Measurements from ENCODE around the gene MYORG.

MYORG gene

DNA sequence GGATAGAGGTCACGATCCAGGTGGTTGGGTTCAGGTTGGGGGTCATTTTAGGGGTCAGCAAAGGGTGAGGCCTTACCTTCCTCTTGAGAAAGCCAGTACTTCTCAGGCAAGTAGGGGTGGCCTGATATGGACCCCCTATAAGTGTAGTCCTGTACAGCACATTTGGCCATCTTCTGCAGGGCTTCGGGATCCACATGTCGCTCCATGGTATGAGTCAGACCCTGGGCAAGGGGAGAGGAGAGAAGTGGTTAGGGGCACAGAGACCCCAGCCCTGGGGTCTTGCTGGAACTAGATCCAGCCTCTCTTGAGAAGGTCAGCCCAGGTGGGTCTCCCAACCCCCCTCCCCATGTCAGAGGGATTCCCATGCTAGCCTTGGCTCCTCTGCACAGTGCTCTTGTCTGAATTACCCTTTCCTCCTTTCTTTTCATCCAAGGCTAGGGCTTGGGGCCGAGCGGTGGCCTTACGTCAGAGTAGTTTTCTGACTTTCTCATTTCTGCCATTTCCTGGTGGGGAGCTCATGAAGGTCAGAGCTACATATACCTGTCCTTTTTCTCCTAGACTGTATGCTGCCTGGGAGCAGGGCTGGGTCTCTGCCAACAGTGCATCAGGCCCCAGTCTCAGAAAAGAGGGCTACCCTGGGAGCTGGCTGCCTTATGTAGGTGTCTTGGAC lies 9.0 kb upstream of the MYORG start:
- Histone ChIP-seq H3K9me3 (ENCODE audit: control insufficient read depth in 5 of 5, low read length in 5 of 5) (no peaks in the 10 kb centered on the region), H3K9ac (ENCODE audit: low read length in 5 of 5) (no peak overlapping the region), H3K27me3 (ENCODE audit: control insufficient read depth in 5 of 5, insufficient read depth in 4 of 5, low read length in 5 of 5) (no peaks in the 10 kb centered on the region), H3K27ac (ENCODE audit: low read depth, low read length) (no peak overlapping the region), H3K36me3 (ENCODE audit: control insufficient read depth in 5 of 5, insufficient read depth in 5 of 5, low read length in 5 of 5) (no peaks in the 10 kb centered on the region), H3K4me3 (ENCODE audit: low read depth in 1 of 5, low read length in 5 of 5) (no peak overlapping the region), H3K4me1 (ENCODE audit: control insufficient read depth in 5 of 5, insufficient read depth in 5 of 5, low read length in 5 of 5) (peaks cover 0 to 32% (median 25%) of the 10 kb centered on the region in 5 donors)

- H3K4me3 ChIP-seq (ENCODE audit: low read depth in 1 of 5, low read length in 5 of 5) = peak overlapping the region in 1 of 5 donors; percentile 29
- peak overlapping the region; percentile 66 for H3K27ac ChIP-seq (ENCODE audit: low read depth, low read length)
- H3K27me3 ChIP-seq (ENCODE audit: control insufficient read depth in 5 of 5, insufficient read depth in 4 of 5, low read length in 5 of 5) = no peaks in the 10 kb centered on the region
- peaks cover 2 to 43% (median 36%) of the 10 kb centered on the region in 5 donors for H3K4me1 ChIP-seq (ENCODE audit: control insufficient read depth in 5 of 5, insufficient read depth in 5 of 5, low read length in 5 of 5)
- no peak overlapping the region for H3K9ac ChIP-seq (ENCODE audit: low read length in 5 of 5)
- H3K36me3 ChIP-seq (ENCODE audit: control insufficient read depth in 5 of 5, insufficient read depth in 5 of 5, low read length in 5 of 5) = no peaks in the 10 kb centered on the region
- H3K9me3 ChIP-seq (ENCODE audit: control insufficient read depth in 5 of 5, low read length in 5 of 5) = no peaks in the 10 kb centered on the region
Observed at GRCh38 chr9:34384368-34385165, 7.9 kb upstream of the MYORG start.

DNA sequence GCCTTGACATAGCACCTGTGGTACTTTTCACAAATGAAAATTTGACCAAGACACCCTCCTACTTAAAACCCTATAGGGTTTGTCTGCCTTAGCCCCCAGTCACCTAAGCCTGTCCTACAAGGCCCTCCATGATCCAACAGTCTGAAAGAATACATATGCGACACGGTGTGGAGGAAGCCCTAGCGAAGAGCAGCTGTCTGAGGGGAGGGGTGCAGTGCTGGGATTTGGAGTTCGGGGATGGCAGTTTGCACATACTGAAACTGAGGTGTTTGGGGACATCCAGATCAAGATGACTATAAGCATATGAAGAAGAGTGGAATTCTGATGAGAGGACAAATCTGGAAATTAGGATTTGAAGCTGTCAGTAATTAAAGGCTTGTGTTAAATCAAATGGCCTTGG lies 7.2 kb upstream of the MYORG start:
- H3K4me3 ChIP-seq (ENCODE audit: low read depth in 1 of 5, low read length in 5 of 5) = peak overlapping the region in 1 of 5 donors; percentile 29
- H3K9me3 ChIP-seq (ENCODE audit: control insufficient read depth in 5 of 5, low read length in 5 of 5) = no peaks in the 10 kb centered on the region
- H3K4me1 ChIP-seq (ENCODE audit: control insufficient read depth in 5 of 5, insufficient read depth in 5 of 5, low read length in 5 of 5) = peaks cover 2 to 45% (median 40%) of the 10 kb centered on the region in 5 donors
- H3K27me3 ChIP-seq (ENCODE audit: control insufficient read depth in 5 of 5, insufficient read depth in 4 of 5, low read length in 5 of 5) = no peaks in the 10 kb centered on the region
- peak overlapping the region in 1 of 5 donors; percentile 15 for H3K9ac ChIP-seq (ENCODE audit: low read length in 5 of 5)
- H3K36me3 ChIP-seq (ENCODE audit: control insufficient read depth in 5 of 5, insufficient read depth in 5 of 5, low read length in 5 of 5) = no peaks in the 10 kb centered on the region
- peak overlapping the region; percentile 66 for H3K27ac ChIP-seq (ENCODE audit: low read depth, low read length)

- H3K9me3 ChIP-seq (ENCODE audit: control insufficient read depth in 5 of 5, low read length in 5 of 5) = no peaks in the 10 kb centered on the region
- H3K4me1 ChIP-seq (ENCODE audit: control insufficient read depth in 5 of 5, insufficient read depth in 5 of 5, low read length in 5 of 5) = peaks cover 2 to 45% (median 40%) of the 10 kb centered on the region in 5 donors
- H3K4me3 ChIP-seq (ENCODE audit: low read depth in 1 of 5, low read length in 5 of 5) = no peak overlapping the region
- no peaks in the 10 kb centered on the region for H3K36me3 ChIP-seq (ENCODE audit: control insufficient read depth in 5 of 5, insufficient read depth in 5 of 5, low read length in 5 of 5)
- H3K27ac ChIP-seq (ENCODE audit: low read depth, low read length) = peak overlapping the region; percentile 30
- H3K9ac ChIP-seq (ENCODE audit: low read length in 5 of 5) = no peak overlapping the region
- no peaks in the 10 kb centered on the region for H3K27me3 ChIP-seq (ENCODE audit: control insufficient read depth in 5 of 5, insufficient read depth in 4 of 5, low read length in 5 of 5)
Observed at GRCh38 chr9:34382879-34383278, 6.2 kb upstream of the MYORG start.

DNA sequence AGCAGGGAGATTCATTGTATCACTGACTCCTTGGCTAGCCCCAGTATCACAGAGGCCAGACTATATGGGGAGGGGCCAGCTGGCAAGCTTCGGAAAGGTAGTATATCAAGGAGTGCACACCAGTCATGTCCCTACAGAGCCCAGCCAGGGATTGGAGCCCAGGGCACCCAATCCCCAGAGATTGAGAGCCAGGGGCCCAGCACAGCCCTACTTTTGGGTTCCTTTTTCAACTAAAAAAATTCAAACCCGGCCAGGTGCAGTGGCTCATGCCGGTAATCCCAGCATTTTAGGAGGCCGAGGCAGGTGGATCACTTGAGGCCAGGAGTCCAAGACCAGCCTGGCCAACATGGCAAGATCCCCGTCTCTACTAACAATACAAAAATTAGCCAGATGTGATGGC lies 5.4 kb upstream of the MYORG start:
- Histone ChIP-seq H3K4me1 (ENCODE audit: control insufficient read depth in 5 of 5, insufficient read depth in 5 of 5, low read length in 5 of 5) (peaks cover 2 to 50% (median 45%) of the 10 kb centered on the region in 5 donors), H3K4me3 (ENCODE audit: low read depth in 1 of 5, low read length in 5 of 5) (no peak overlapping the region), H3K9me3 (ENCODE audit: control insufficient read depth in 5 of 5, low read length in 5 of 5) (no peaks in the 10 kb centered on the region), H3K36me3 (ENCODE audit: control insufficient read depth in 5 of 5, insufficient read depth in 5 of 5, low read length in 5 of 5) (no peaks in the 10 kb centered on the region), H3K27me3 (ENCODE audit: control insufficient read depth in 5 of 5, insufficient read depth in 4 of 5, low read length in 5 of 5) (no peaks in the 10 kb centered on the region), H3K9ac (ENCODE audit: low read length in 5 of 5) (no peak overlapping the region), H3K27ac (ENCODE audit: low read depth, low read length) (no peak overlapping the region)

DNA sequence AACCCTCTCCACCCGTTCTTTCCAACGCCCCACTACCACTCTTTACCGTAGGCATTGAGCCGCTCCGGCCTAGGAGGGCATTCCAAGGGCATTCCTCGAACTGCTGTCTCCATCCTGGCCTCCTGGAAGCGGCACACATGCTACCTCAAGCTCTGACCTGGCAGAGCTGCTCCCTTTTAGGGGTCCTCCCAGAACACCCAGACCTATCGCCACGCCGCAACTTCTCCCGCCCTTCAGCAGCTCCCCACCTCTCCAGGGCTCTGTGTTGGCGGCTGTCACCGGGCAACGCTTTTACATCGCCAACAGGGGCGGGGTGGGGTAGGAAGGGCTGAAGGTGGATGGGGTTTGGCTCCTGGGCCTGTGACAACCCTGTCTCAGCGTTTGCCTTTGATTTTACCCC lies 4.6 kb upstream of the MYORG start:
- Histone ChIP-seq H3K36me3 (ENCODE audit: control insufficient read depth in 5 of 5, insufficient read depth in 5 of 5, low read length in 5 of 5) (no peaks in the 10 kb centered on the region), H3K27me3 (ENCODE audit: control insufficient read depth in 5 of 5, insufficient read depth in 4 of 5, low read length in 5 of 5) (no peaks in the 10 kb centered on the region), H3K4me1 (ENCODE audit: control insufficient read depth in 5 of 5, insufficient read depth in 5 of 5, low read length in 5 of 5) (peaks cover 2 to 55% (median 51%) of the 10 kb centered on the region in 5 donors), H3K9ac (ENCODE audit: low read length in 5 of 5) (peak overlapping the region; percentile 61 to 82 (median 63)), H3K27ac (ENCODE audit: low read depth, low read length) (no peak overlapping the region), H3K4me3 (ENCODE audit: low read depth in 1 of 5, low read length in 5 of 5) (peak overlapping the region; percentile 68 to 76 (median 73)), H3K9me3 (ENCODE audit: control insufficient read depth in 5 of 5, low read length in 5 of 5) (no peaks in the 10 kb centered on the region)

DNA sequence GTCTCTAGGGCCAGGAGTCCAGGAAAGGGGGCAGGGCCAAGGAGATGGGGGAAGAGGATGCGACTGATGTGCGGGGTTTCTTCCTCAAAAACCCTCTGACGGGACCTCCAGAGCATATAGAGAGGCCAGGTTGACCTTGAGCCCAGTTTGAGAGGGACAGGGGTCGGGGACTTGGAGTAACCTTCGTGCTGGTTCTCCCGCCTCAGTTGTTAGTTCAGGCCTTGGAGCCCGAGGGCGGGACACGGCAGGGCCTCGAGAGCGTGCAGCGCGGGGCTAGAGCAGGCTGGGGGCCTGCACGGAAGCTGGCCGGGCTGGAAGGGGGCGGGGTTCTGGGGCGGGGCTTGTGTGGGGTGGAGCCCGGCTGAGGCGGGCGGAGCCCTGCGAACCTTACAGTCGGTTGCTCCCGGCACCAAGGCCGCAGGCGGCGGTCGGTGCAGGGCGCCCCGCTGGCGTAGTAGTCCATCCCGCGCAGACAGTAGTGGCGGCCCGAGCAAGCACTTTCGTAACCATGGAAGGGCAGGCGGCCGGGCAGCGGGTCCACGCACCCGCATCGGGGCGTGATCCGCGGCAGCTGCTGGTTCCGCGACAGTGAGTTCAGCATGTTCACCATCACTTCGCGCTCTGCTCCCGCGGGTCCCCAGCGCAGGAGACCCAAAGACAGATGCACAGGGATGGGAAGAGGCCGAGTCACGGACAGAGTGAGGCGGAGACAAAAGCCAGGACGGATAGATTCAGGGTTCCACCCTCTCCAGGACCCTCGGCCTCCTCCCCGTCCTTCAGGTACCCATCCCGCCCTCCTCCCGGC lies 4.0 kb upstream of the MYORG start:
- Histone ChIP-seq H3K9ac (ENCODE audit: low read length in 5 of 5) (peak overlapping the region; percentile 61 to 82 (median 63)), H3K27me3 (ENCODE audit: control insufficient read depth in 5 of 5, insufficient read depth in 4 of 5, low read length in 5 of 5) (no peaks in the 10 kb centered on the region), H3K9me3 (ENCODE audit: control insufficient read depth in 5 of 5, low read length in 5 of 5) (no peaks in the 10 kb centered on the region), H3K4me3 (ENCODE audit: low read depth in 1 of 5, low read length in 5 of 5) (peak overlapping the region; percentile 68 to 76 (median 73)), H3K36me3 (ENCODE audit: control insufficient read depth in 5 of 5, insufficient read depth in 5 of 5, low read length in 5 of 5) (no peaks in the 10 kb centered on the region), H3K4me1 (ENCODE audit: control insufficient read depth in 5 of 5, insufficient read depth in 5 of 5, low read length in 5 of 5) (peaks cover 5 to 60% (median 57%) of the 10 kb centered on the region in 5 donors), H3K27ac (ENCODE audit: low read depth, low read length) (peak overlapping the region; percentile 54)

GRCh38 chr9:34380034-34380510 lies 3.4 kb upstream of the MYORG start:
- Histone ChIP-seq H3K27ac (ENCODE audit: low read depth, low read length) (peak overlapping the region; percentile 54), H3K9me3 (ENCODE audit: control insufficient read depth in 5 of 5, low read length in 5 of 5) (no peaks in the 10 kb centered on the region), H3K27me3 (ENCODE audit: control insufficient read depth in 5 of 5, insufficient read depth in 4 of 5, low read length in 5 of 5) (no peaks in the 10 kb centered on the region), H3K36me3 (ENCODE audit: control insufficient read depth in 5 of 5, insufficient read depth in 5 of 5, low read length in 5 of 5) (no peaks in the 10 kb centered on the region), H3K4me3 (ENCODE audit: low read depth in 1 of 5, low read length in 5 of 5) (peak overlapping the region; percentile 26 to 75 (median 69)), H3K4me1 (ENCODE audit: control insufficient read depth in 5 of 5, insufficient read depth in 5 of 5, low read length in 5 of 5) (peaks cover 5 to 64% (median 62%) of the 10 kb centered on the region in 5 donors), H3K9ac (ENCODE audit: low read length in 5 of 5) (peak overlapping the region in 2 of 5 donors; percentile 1 to 2)

GRCh38 chr9:34379334-34380033 lies 2.8 kb upstream of the MYORG start:
- Histone ChIP-seq H3K4me1 (ENCODE audit: control insufficient read depth in 5 of 5, insufficient read depth in 5 of 5, low read length in 5 of 5) (peaks cover 5 to 62% (median 56%) of the 10 kb centered on the region in 5 donors), H3K9ac (ENCODE audit: low read length in 5 of 5) (peak overlapping the region in 2 of 5 donors; percentile 1 to 2), H3K9me3 (ENCODE audit: control insufficient read depth in 5 of 5, low read length in 5 of 5) (no peaks in the 10 kb centered on the region), H3K27ac (ENCODE audit: low read depth, low read length) (peak overlapping the region; percentile 54), H3K27me3 (ENCODE audit: control insufficient read depth in 5 of 5, insufficient read depth in 4 of 5, low read length in 5 of 5) (no peaks in the 10 kb centered on the region), H3K4me3 (ENCODE audit: low read depth in 1 of 5, low read length in 5 of 5) (peak overlapping the region; percentile 52 to 75 (median 69)), H3K36me3 (ENCODE audit: control insufficient read depth in 5 of 5, insufficient read depth in 5 of 5, low read length in 5 of 5) (no peaks in the 10 kb centered on the region)
